Mesenchymal stem cell (in vitro differentiated cells and primary cell): ENCODE data around the gene DSG3. TPM values are rescaled to one million over a fixed set of nuclear protein-coding genes. Genes with fewer than 3 reads are reported as not detected.
A peak's percentile ranks its signal among the peaks of the same experiment; 100 is the strongest.

Source experiments
- DNase-seq: peaks from one replicate; pipeline ENCODE4 v3.0.0-alpha.2; 2013
- H2AFZ ChIP-seq: one replicate; pipeline ENCODE4 v1.6.1; 2013; ENCODE audit warnings: low read depth, mild to moderate bottlenecking, control low read depth, inconsistent platforms, low read length, moderate library complexity
- H2AK5ac ChIP-seq: 2 replicates; pipeline ENCODE4 v1.6.1; 2013; ENCODE audit warnings: low read length, moderate library complexity, mild to moderate bottlenecking, inconsistent platforms; ENCODE audit not compliant: severe bottlenecking
- H2BK120ac ChIP-seq: one replicate; pipeline ENCODE4 v1.6.1; 2013; ENCODE audit warnings: low read depth, mild to moderate bottlenecking, inconsistent platforms, low read length, moderate library complexity
- H2BK12ac ChIP-seq, 2 experiments: one replicate each; pipeline ENCODE4 v1.6.1; 2013; ENCODE audit warnings: inconsistent platforms in 2 of 2, low read length in 2 of 2, mild to moderate bottlenecking in 2 of 2, moderate library complexity in 2 of 2, control low read depth in 1 of 2
- H2BK15ac ChIP-seq: one replicate; pipeline ENCODE4 v1.6.1; 2013; ENCODE audit warnings: mild to moderate bottlenecking, low read depth, inconsistent platforms; ENCODE audit not compliant: poor library complexity, severe bottlenecking
- H2BK5ac ChIP-seq: 2 replicates; pipeline ENCODE4 v1.6.1; 2013; ENCODE audit warnings: low read depth, mild to moderate bottlenecking, low read length, control low read depth, inconsistent platforms; ENCODE audit not compliant: poor library complexity, severe bottlenecking
- H3K14ac ChIP-seq, 2 experiments: one replicate each; pipeline ENCODE4 v1.6.1; 2013; ENCODE audit warnings: inconsistent platforms in 2 of 2, low read length in 2 of 2, control low read depth in 1 of 2, mild to moderate bottlenecking in 1 of 2, moderate library complexity in 1 of 2
- H3K18ac ChIP-seq, 2 experiments: one replicate each; pipeline ENCODE4 v1.6.1; 2013; ENCODE audit warnings: inconsistent platforms in 2 of 2, low read length in 2 of 2, control low read depth in 1 of 2, low read depth in 1 of 2, mild to moderate bottlenecking in 1 of 2
- H3K23ac ChIP-seq, 2 experiments: one replicate each; pipeline ENCODE4 v1.6.1; 2013; ENCODE audit warnings: inconsistent platforms in 2 of 2, low read length in 2 of 2, mild to moderate bottlenecking in 2 of 2, moderate library complexity in 2 of 2, control low read depth in 1 of 2
- H3K27ac ChIP-seq: 2 replicates; pipeline ENCODE4 v1.5.1; 2013; ENCODE audit warnings: mild to moderate bottlenecking, moderate library complexity, low read length, control low read depth, inconsistent platforms; ENCODE audit not compliant: poor library complexity, severe bottlenecking
- H3K27me3 ChIP-seq, 2 experiments: 2 replicates each; pipeline versions ENCODE4 v1.6.1 to v1.7.0; 2013; ENCODE audit warnings: low read length in 2 of 2, mild to moderate bottlenecking in 2 of 2, moderate library complexity in 2 of 2, control low read depth in 1 of 2, inconsistent platforms in 1 of 2; ENCODE audit not compliant: control insufficient read depth in 1 of 2, insufficient read depth in 1 of 2
- H3K36me3 ChIP-seq, 2 experiments: 2 replicates each; pipeline versions ENCODE4 v1.6.1 to v1.7.0; 2013; ENCODE audit warnings: low read length in 2 of 2, control low read depth in 1 of 2, inconsistent platforms in 1 of 2, low read depth in 1 of 2, mild to moderate bottlenecking in 1 of 2; ENCODE audit not compliant: insufficient read depth in 2 of 2, control insufficient read depth in 1 of 2
- H3K4ac ChIP-seq, 2 experiments: one replicate each; pipeline ENCODE4 v1.6.1; 2013; ENCODE audit warnings: inconsistent platforms in 2 of 2, low read length in 2 of 2, mild to moderate bottlenecking in 2 of 2, moderate library complexity in 2 of 2, control low read depth in 1 of 2, low read depth in 1 of 2
- H3K4me1 ChIP-seq: 2 replicates; pipeline ENCODE4 v1.6.1; 2013; ENCODE audit warnings: low read depth, low read length, control low read depth; ENCODE audit not compliant: control insufficient read depth, insufficient read depth
- H3K4me2 ChIP-seq: 2 replicates; pipeline ENCODE4 v1.6.1; 2013; ENCODE audit warnings: low read length, mild to moderate bottlenecking, inconsistent platforms; ENCODE audit not compliant: poor library complexity, severe bottlenecking
- H3K4me3 ChIP-seq, 2 experiments: 2 replicates each; pipeline versions ENCODE4 v1.5.1 to v1.7.0; 2013; ENCODE audit warnings: low read length in 2 of 2, mild to moderate bottlenecking in 2 of 2, control low read depth in 1 of 2, low read depth in 1 of 2; ENCODE audit not compliant: insufficient read depth in 1 of 2
- H3K79me1 ChIP-seq: replicated peaks from 2 replicates; pipeline ENCODE4 v1.6.1; 2013; ENCODE audit warnings: mild to moderate bottlenecking, control low read depth, low read length, inconsistent platforms; ENCODE audit not compliant: poor library complexity, severe bottlenecking
- H3K9ac ChIP-seq: 2 replicates; pipeline ENCODE4 v1.7.0; 2013; ENCODE audit warnings: mild to moderate bottlenecking, low read length, moderate library complexity
- H3K9me3 ChIP-seq: 2 replicates; pipeline ENCODE4 v1.7.0; 2013; ENCODE audit warnings: mild to moderate bottlenecking, low read length; ENCODE audit not compliant: control insufficient read depth
- H4K8ac ChIP-seq: one replicate; pipeline ENCODE4 v1.6.1; 2013; ENCODE audit warnings: inconsistent platforms, mild to moderate bottlenecking, low read length, moderate library complexity
- H4K91ac ChIP-seq: one replicate; pipeline ENCODE4 v1.6.1; 2013; ENCODE audit warnings: mild to moderate bottlenecking, low read length, inconsistent platforms
- WGBS: methylation state at CpG from one replicate; pipeline ENCODE4 v1.1.7; 2013; ENCODE audit warnings: mixed read lengths; 5-methylcytosine and 5-hydroxymethylcytosine counted together
- polyA plus RNA-seq, 2 experiments: library from polyadenylated mRNA; stranded (reverse); fragments of 200-250 nt; gene quantifications; one replicate each; pipeline ENCODE4 v1.2.3, GENCODE V29; 2013

Gene DSG3
- polyA plus RNA-seq (2013, experiment 1 of 2), result not detected
- polyA plus RNA-seq (2013, experiment 2 of 2), result not detected

GRCh38 chr18:31447530-31448191 lies at the start of gene DSG3:
Gene DSG3, plus strand, starts transcription at chr18:31447741. Its CDS starts 137 bp downstream, at chr18:31447878.
- Histone ChIP-seq H3K9me3 (no peaks in the 10 kb centered on the region), H4K91ac (no peak within 1 kb of the TSS), H3K4ac (no peak within 1 kb of the TSS), H3K9ac (no peak within 1 kb of the TSS), H2BK12ac (no peak within 1 kb of the TSS), H3K4me3 (no peak within 1 kb of the TSS), H3K14ac (no peak within 1 kb of the TSS), H3K4me1 (no peaks in the 10 kb centered on the region), H2BK5ac (no peak within 1 kb of the TSS), H3K79me1 (no peaks in the 10 kb centered on the region), H4K8ac (no peak within 1 kb of the TSS), H2AK5ac (no peak within 1 kb of the TSS), H2BK15ac (no peak within 1 kb of the TSS), H2AFZ (no peak within 1 kb of the TSS), H3K18ac (no peak within 1 kb of the TSS), H3K4me2 (no peak within 1 kb of the TSS), H3K36me3 (no peaks in the 10 kb centered on the region), H3K23ac (no peak within 1 kb of the TSS), H3K27me3 (no peaks in the 10 kb centered on the region), H3K27ac (no peak within 1 kb of the TSS), H2BK120ac (no peak within 1 kb of the TSS)
- DNase-seq, result no peak
- 82% methylated on average over 8 of the region's 9 CpGs for WGBS

- Histone ChIP-seq H3K79me1 (no peaks in the 10 kb centered on the region), H4K8ac (no peak overlapping the region), H2BK12ac (no peak overlapping the region), H3K27me3 (peaks cover 0 to 13% of the 10 kb centered on the region in 2 experiments), H3K18ac (peak overlapping the region in 1 of 2 experiments; percentile 40), H2AFZ (no peak overlapping the region), H3K4me2 (no peak overlapping the region), H3K4ac (no peak overlapping the region), H3K23ac (no peak overlapping the region), H3K4me1 (no peaks in the 10 kb centered on the region), H3K36me3 (no peaks in the 10 kb centered on the region), H4K91ac (no peak overlapping the region), H2BK5ac (no peak overlapping the region), H3K4me3 (no peak overlapping the region), H3K9me3 (no peaks in the 10 kb centered on the region), H3K9ac (no peak overlapping the region), H2AK5ac (no peak overlapping the region), H3K14ac (no peak overlapping the region), H3K27ac (no peak overlapping the region), H2BK15ac (no peak overlapping the region), H2BK120ac (no peak overlapping the region)
- DNase-seq, result no peak
- 31% methylated on average over 1 of the region's 2 CpGs for WGBS
Observed at GRCh38 chr18:31398191-31398590, 49.4 kb upstream of the DSG3 start.

GRCh38 chr18:31399306-31400032 lies 48.1 kb upstream of the DSG3 start:
- no peaks in the 10 kb centered on the region for H3K36me3 ChIP-seq
- no peak overlapping the region for H3K14ac ChIP-seq
- H3K4ac ChIP-seq, result no peak overlapping the region
- no peak overlapping the region for H4K8ac ChIP-seq
- no peak overlapping the region for H2BK12ac ChIP-seq
- H3K18ac ChIP-seq, result no peak overlapping the region
- no peak overlapping the region for H4K91ac ChIP-seq
- H2BK5ac ChIP-seq, result no peak overlapping the region
- no peak overlapping the region for H3K9ac ChIP-seq
- peaks cover 0 to 14% of the 10 kb centered on the region in 2 experiments for H3K27me3 ChIP-seq
- H2BK15ac ChIP-seq, result no peak overlapping the region
- no peak overlapping the region for H3K4me3 ChIP-seq
- WGBS, result 37% methylated on average over 3 of the region's 6 CpGs
- no peak overlapping the region for H3K27ac ChIP-seq
- no peak overlapping the region for H2BK120ac ChIP-seq
- no peaks in the 10 kb centered on the region for H3K79me1 ChIP-seq
- H3K9me3 ChIP-seq, result no peaks in the 10 kb centered on the region
- no peak overlapping the region for H3K23ac ChIP-seq
- peak; percentile 41 for DNase-seq
- H2AFZ ChIP-seq, result no peak overlapping the region
- no peaks in the 10 kb centered on the region for H3K4me1 ChIP-seq
- H2AK5ac ChIP-seq, result no peak overlapping the region
- H3K4me2 ChIP-seq, result no peak overlapping the region

- Histone ChIP-seq H4K8ac (no peak overlapping the region), H3K9ac (no peak overlapping the region), H3K4ac (no peak overlapping the region), H3K36me3 (no peaks in the 10 kb centered on the region), H3K27ac (no peak overlapping the region), H3K14ac (no peak overlapping the region), H3K27me3 (peaks cover 0 to 14% of the 10 kb centered on the region in 2 experiments), H3K4me1 (no peaks in the 10 kb centered on the region), H3K18ac (no peak overlapping the region), H2AK5ac (no peak overlapping the region), H2BK15ac (no peak overlapping the region), H3K4me2 (no peak overlapping the region), H3K79me1 (no peaks in the 10 kb centered on the region), H3K9me3 (no peaks in the 10 kb centered on the region), H2AFZ (no peak overlapping the region), H3K23ac (no peak overlapping the region), H3K4me3 (no peak overlapping the region), H2BK12ac (no peak overlapping the region), H2BK120ac (no peak overlapping the region), H4K91ac (no peak overlapping the region), H2BK5ac (no peak overlapping the region)
- WGBS, result 21% methylated on average over 3 of the region's 6 CpGs
- peak; percentile 50 for DNase-seq
Observed at GRCh38 chr18:31401156-31402025, 46.1 kb upstream of the DSG3 start.
